IMR-90 (cell line): Measurements from ENCODE around the gene MGME1. TPM values are rescaled to one million over a fixed set of nuclear protein-coding genes. Genes with fewer than 3 reads are reported as not detected.

Source experiments
- ATAC-seq: fragments of 200-7000 bp; cut with Tn5 transposase; 2 replicates; pipeline ENCODE4 v1.9.1; 2020; ENCODE audit warnings: low read depth, mild to moderate bottlenecking, moderate library complexity
- BruUV-seq: library from RNA; stranded (reverse); fragments of 400-500 nt; replicated peaks from 2 replicates; lab custom pipeline; 2021; lab: Mats Ljungman, UMichigan
- CTCF ChIA-PET: fragments of 300-600 bp; formaldehyde crosslinking; extraction: SDS; loops from one replicate; lab custom pipeline; 2021; ENCODE audit warnings: antibody characterized with exemption; lab: Yijun Ruan, JAX
- POLR2A ChIA-PET: fragments of 300-600 bp; sonication (Branson Sonifier 250); formaldehyde crosslinking; loops from one replicate; lab custom pipeline; 2022; ENCODE audit warnings: antibody characterized with exemption; ENCODE audit not compliant: unreplicated experiment; lab: Charles Lee
- DNase-seq: peaks from one replicate; pipeline ENCODE4 v3.0.0; 2013
- H2AFZ ChIP-seq: replicated peaks from 2 replicates; pipeline ENCODE3; 2013; ENCODE audit warnings: low read length, mild to moderate bottlenecking; ENCODE audit not compliant: poor library complexity
- H2AK5ac ChIP-seq: 2 replicates; pipeline ENCODE4 v1.6.1; 2013; ENCODE audit warnings: low read depth, low read length, inconsistent platforms
- H2AK9ac ChIP-seq: replicated peaks from 2 replicates; pipeline ENCODE3; 2013; ENCODE audit warnings: mild to moderate bottlenecking, low read depth, low read length, moderate library complexity; ENCODE audit not compliant: poor library complexity
- H2BK120ac ChIP-seq: 2 replicates; pipeline ENCODE4 v1.6.1; 2013; ENCODE audit warnings: low read depth, low read length, inconsistent platforms
- H2BK15ac ChIP-seq: 3 replicates; pipeline ENCODE4 v1.6.1; 2013; ENCODE audit warnings: low read depth, low read length, inconsistent platforms
- H2BK20ac ChIP-seq: 2 replicates; pipeline ENCODE4 v1.6.1; 2013; ENCODE audit warnings: low read depth, mild to moderate bottlenecking, inconsistent platforms, low read length, moderate library complexity
- H2BK5ac ChIP-seq: 2 replicates; pipeline ENCODE4 v1.6.1; 2013; ENCODE audit warnings: mild to moderate bottlenecking, low read depth, low read length, inconsistent platforms; ENCODE audit not compliant: poor library complexity, severe bottlenecking
- H3K14ac ChIP-seq: replicated peaks from 2 replicates; pipeline ENCODE4 v1.6.1; 2013; ENCODE audit warnings: low read depth, low read length, inconsistent platforms
- H3K18ac ChIP-seq: 2 replicates; pipeline ENCODE4 v1.6.1; 2013; ENCODE audit warnings: low read depth, low read length, control low read depth
- H3K23ac ChIP-seq: 2 replicates; pipeline ENCODE4 v1.6.1; 2013; ENCODE audit warnings: low read depth, low read length, inconsistent platforms
- H3K27ac ChIP-seq: 2 replicates; pipeline ENCODE4 v1.5.1; 2013; ENCODE audit warnings: mild to moderate bottlenecking, control low read depth, low read length; ENCODE audit not compliant: insufficient read depth
- H3K27me3 ChIP-seq: 2 replicates; pipeline ENCODE4 v1.6.1; 2013; ENCODE audit warnings: low read length; ENCODE audit not compliant: control insufficient read depth, insufficient read depth
- H3K36me3 ChIP-seq: 2 replicates; pipeline ENCODE4 v1.6.1; 2013; ENCODE audit warnings: low read length, mixed read lengths; ENCODE audit not compliant: control insufficient read depth, insufficient read depth
- H3K4ac ChIP-seq: 2 replicates; pipeline ENCODE4 v1.6.1; 2013; ENCODE audit warnings: low read depth, low read length, inconsistent platforms
- H3K4me1 ChIP-seq: 2 replicates; pipeline ENCODE4 v1.6.1; 2013; ENCODE audit warnings: low read length, mixed read lengths; ENCODE audit not compliant: control insufficient read depth, insufficient read depth
- H3K4me2 ChIP-seq: 2 replicates; pipeline ENCODE4 v1.6.1; 2013; ENCODE audit warnings: low read depth, mild to moderate bottlenecking, control low read depth, low read length, moderate library complexity
- H3K4me3 ChIP-seq: 2 replicates; pipeline ENCODE4 v1.5.1; 2013; ENCODE audit warnings: low read depth, mild to moderate bottlenecking, control low read depth, low read length, moderate library complexity; ENCODE audit not compliant: insufficient read depth
- H3K56ac ChIP-seq: 2 replicates; pipeline ENCODE4 v1.6.1; 2013; ENCODE audit warnings: low read length, inconsistent platforms; ENCODE audit not compliant: insufficient read depth; ENCODE audit errors: extremely low read depth
- H3K79me1 ChIP-seq, 2 experiments: 2 replicates each; pipeline ENCODE4 v1.6.1; 2013; ENCODE audit warnings: low read length in 2 of 2, inconsistent platforms in 1 of 2, low read depth in 1 of 2
- H3K9ac ChIP-seq: 2 replicates; pipeline ENCODE4 v1.6.1; 2013; ENCODE audit warnings: low read depth, low read length, control low read depth
- H3K9me1 ChIP-seq: 2 replicates; pipeline ENCODE4 v1.6.1; 2013; ENCODE audit warnings: low read length, inconsistent platforms; ENCODE audit not compliant: insufficient read depth
- H3K9me3 ChIP-seq: 2 replicates; pipeline ENCODE4 v1.6.1; 2013; ENCODE audit warnings: low read length; ENCODE audit not compliant: control insufficient read depth, insufficient read depth
- H4K20me1 ChIP-seq: 2 replicates; pipeline ENCODE4 v1.6.1; 2013; ENCODE audit warnings: low read length, inconsistent platforms; ENCODE audit not compliant: insufficient read depth
- H4K5ac ChIP-seq: 2 replicates; pipeline ENCODE4 v1.6.1; 2013; ENCODE audit warnings: mild to moderate bottlenecking, low read depth, low read length, control low read depth
- H4K8ac ChIP-seq, 2 experiments: 2 replicates each; pipeline ENCODE4 v1.6.1; 2013; ENCODE audit warnings: low read depth in 2 of 2, low read length in 2 of 2, control low read depth in 1 of 2, inconsistent platforms in 1 of 2
- H4K91ac ChIP-seq: 2 replicates; pipeline ENCODE4 v1.6.1; 2013; ENCODE audit warnings: low read depth, low read length, inconsistent platforms; ENCODE audit not compliant: insufficient read depth
- BHLHE40 ChIP-seq: fragments of 150-350 bp; IDR thresholded peaks from 2 replicates; pipeline ENCODE4 v1.6.1; 2016; ENCODE audit warnings: mild to moderate bottlenecking, low read depth, low read length
- MAFK ChIP-seq: IDR thresholded peaks from 2 replicates; pipeline ENCODE4 v1.6.1; 2012; ENCODE audit warnings: low read depth, low read length, improper control_type of control experiment
- NFE2L2 ChIP-seq: fragments of 150-350 bp; IDR thresholded peaks from 2 replicates; pipeline ENCODE4 v1.6.1; 2016; ENCODE audit warnings: low read depth, mild to moderate bottlenecking, low read length
- RFX5 ChIP-seq: IDR thresholded peaks from 2 replicates; pipeline ENCODE4 v1.8.0; 2012; ENCODE audit warnings: low read depth, mild to moderate bottlenecking, low read length, moderate library complexity
- WGBS, 2 experiments: methylation state at CpG; one replicate each; pipeline versions ENCODE4 v1.1.5 to v1.1.7; 2013; ENCODE audit warnings: missing lambda C conversion rate in 2 of 2; ENCODE audit not compliant: insufficient read length in 1 of 2; ENCODE audit errors: extremely low coverage in 2 of 2; 5-methylcytosine and 5-hydroxymethylcytosine counted together
- dilution Hi-C: fragments of 300-500 bp; cut with HindIII; formaldehyde crosslinking; loops from one replicate; pipeline ENCODE4 v1.14.3; 2018; ENCODE audit warnings: low sequenced_read_pairs; ENCODE audit not compliant: unreplicated experiment
- in situ Hi-C: fragments of 300-500 bp; cut with MboI; formaldehyde crosslinking; loops from 3 replicates; pipeline ENCODE4 v1.14.3; 2019; ENCODE audit warnings: low sequenced_read_pairs, inconsistent platforms, mixed read lengths
- intact Hi-C: fragments of 100-400 bp; cut with micrococcal nuclease; formaldehyde crosslinking; loops from 2 replicates; pipeline ENCODE4 v1.10.0; 2022
- polyA plus RNA-seq, 3 experiments: library from polyadenylated mRNA; depleted of rRNA; stranded (reverse); fragments of >200 nt; gene quantifications; 2 replicates each; pipeline ENCODE4 v1.2.3, GENCODE V29; 2012; ENCODE audit warnings: low replicate concordance in 1 of 3
- total RNA-seq: library from RNA; depleted of rRNA; stranded (reverse); fragments of >200 nt; gene quantifications from 2 replicates; pipeline ENCODE4 v1.2.3, GENCODE V29; 2012
- TF ChIP-seq, protein P1 (sequence below): conservative IDR thresholded peaks from 2 replicates; pipeline ENCODE4 v1.5.1; 2012; ENCODE audit warnings: mild to moderate bottlenecking, low read depth, low read length, improper control_type of control experiment
- TF ChIP-seq, protein P2 (sequence below): fragments of 150-350 bp; IDR thresholded peaks from 2 replicates; pipeline ENCODE4 v1.6.1; 2017; ENCODE audit warnings: mild to moderate bottlenecking, antibody characterized with exemption, low read length, low read depth

Gene MGME1
- total and polyA plus RNA-seq, 2 of the 4 experiments (the other 2 are of a cell fraction), result 7.2 to 9.3 TPM

DNA sequence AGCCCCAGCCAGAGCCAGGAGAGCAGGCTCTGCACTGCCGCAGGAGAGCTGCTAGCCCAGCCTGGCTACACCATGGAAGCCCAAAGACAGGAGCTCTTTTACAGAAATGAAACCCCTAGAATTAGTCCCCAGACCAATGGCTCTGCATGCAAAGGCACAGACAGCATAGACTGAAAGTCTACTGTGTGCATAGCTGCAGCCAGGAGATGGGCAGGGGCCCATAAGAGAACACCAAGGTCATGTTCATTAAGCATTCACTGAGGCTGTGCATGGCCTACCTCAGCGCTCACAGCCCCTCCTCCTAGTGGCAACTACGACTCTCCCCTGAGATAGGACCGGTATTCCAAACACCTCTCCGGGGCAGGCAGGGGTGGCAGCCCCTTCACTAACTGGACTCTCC is 35.1 kb upstream of the MGME1 start:
- BruUV-seq, result no TSS peak
- Histone ChIP-seq H2BK20ac (no peak overlapping the region), H4K5ac (no peak overlapping the region), H4K91ac (no peak overlapping the region), H3K27me3 (no peaks in the 10 kb centered on the region), H2BK15ac (no peak overlapping the region), H3K9ac (no peak overlapping the region), H3K4me3 (no peak overlapping the region), H4K20me1 (peaks cover 21% of the 10 kb centered on the region), H2BK5ac (no peak overlapping the region), H2AFZ (no peak overlapping the region), H3K23ac (no peak overlapping the region), H3K4me2 (no peak overlapping the region), H3K56ac (no peak overlapping the region), H2AK9ac (peak overlapping the region; percentile 75), H4K8ac (no peak overlapping the region), H3K9me3 (peaks cover 3% of the 10 kb centered on the region; the same call in 1 of the 2 replicates), H3K9me1 (peaks cover 23% of the 10 kb centered on the region), H2AK5ac (no peak overlapping the region), H3K4ac (no peak overlapping the region), H3K27ac (no peak overlapping the region), H3K79me1 (peaks cover 0 to 11% of the 10 kb centered on the region in 2 experiments; a peak in 1 of 4 replicates), H3K36me3 (no peaks in the 10 kb centered on the region), H3K14ac (no peak overlapping the region), H3K4me1 (peaks cover 19% of the 10 kb centered on the region), H2BK120ac (no peak overlapping the region), H3K18ac (no peak overlapping the region)
- in situ Hi-C loops (no loop called here), dilution Hi-C loops (no loop called here), intact Hi-C loops (loop anchor here (10.0 kb wide), 1 partner anchor 399 kb away; the partner anchor contains the start of gene BFSP1)
- ChIA-PET POLR2A (no interaction called here), CTCF (interaction anchor here (0.6 kb wide), 1 partner anchor 279 kb away, joined by 3 read pairs; no protein-coding TSS in a partner anchor)
- WGBS, 2 experiments, result no CpG with 5 or more reads among the region's 5 CpGs
- ATAC-seq (no peak), DNase-seq (no peak)
- no peak for TF ChIP-seq NFE2L2
- TF ChIP-seq, protein P1, sequence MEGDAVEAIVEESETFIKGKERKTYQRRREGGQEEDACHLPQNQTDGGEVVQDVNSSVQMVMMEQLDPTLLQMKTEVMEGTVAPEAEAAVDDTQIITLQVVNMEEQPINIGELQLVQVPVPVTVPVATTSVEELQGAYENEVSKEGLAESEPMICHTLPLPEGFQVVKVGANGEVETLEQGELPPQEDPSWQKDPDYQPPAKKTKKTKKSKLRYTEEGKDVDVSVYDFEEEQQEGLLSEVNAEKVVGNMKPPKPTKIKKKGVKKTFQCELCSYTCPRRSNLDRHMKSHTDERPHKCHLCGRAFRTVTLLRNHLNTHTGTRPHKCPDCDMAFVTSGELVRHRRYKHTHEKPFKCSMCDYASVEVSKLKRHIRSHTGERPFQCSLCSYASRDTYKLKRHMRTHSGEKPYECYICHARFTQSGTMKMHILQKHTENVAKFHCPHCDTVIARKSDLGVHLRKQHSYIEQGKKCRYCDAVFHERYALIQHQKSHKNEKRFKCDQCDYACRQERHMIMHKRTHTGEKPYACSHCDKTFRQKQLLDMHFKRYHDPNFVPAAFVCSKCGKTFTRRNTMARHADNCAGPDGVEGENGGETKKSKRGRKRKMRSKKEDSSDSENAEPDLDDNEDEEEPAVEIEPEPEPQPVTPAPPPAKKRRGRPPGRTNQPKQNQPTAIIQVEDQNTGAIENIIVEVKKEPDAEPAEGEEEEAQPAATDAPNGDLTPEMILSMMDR, result no peak
- no peak for TF ChIP-seq BHLHE40
- TF ChIP-seq, protein P2, sequence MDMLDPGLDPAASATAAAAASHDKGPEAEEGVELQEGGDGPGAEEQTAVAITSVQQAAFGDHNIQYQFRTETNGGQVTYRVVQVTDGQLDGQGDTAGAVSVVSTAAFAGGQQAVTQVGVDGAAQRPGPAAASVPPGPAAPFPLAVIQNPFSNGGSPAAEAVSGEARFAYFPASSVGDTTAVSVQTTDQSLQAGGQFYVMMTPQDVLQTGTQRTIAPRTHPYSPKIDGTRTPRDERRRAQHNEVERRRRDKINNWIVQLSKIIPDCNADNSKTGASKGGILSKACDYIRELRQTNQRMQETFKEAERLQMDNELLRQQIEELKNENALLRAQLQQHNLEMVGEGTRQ, result no peak
- no peak for TF ChIP-seq MAFK
- no peak for TF ChIP-seq RFX5
